Esophagus muscularis mucosa (tissue), 4 donors: ENCODE data around the gene PRPF38B. TPM values are rescaled to one million over a fixed set of nuclear protein-coding genes. Genes with fewer than 3 reads are reported as not detected.

Source experiments
- DNase-seq: peaks from one replicate; pipeline ENCODE4 v3.0.0-alpha.2; 2017; ENCODE audit errors: extremely low spot score
- H3K27ac ChIP-seq, 4 donors: fragments of 200-600 bp; sonication (generic); replicated peaks in 1 of 4; 1 replicate in 3 of 4; 2 replicates in 1 of 4; pipeline ENCODE4 v1.5.1; 2016 to 2019; ENCODE audit warnings: mild to moderate bottlenecking in 1 of 4
- H3K27me3 ChIP-seq, 4 donors: fragments of 200-600 bp; sonication (generic); one replicate each; pipeline versions ENCODE4 v1.5.1 to v1.6.0; 2016 to 2019
- H3K36me3 ChIP-seq, 4 donors: fragments of 200-600 bp; sonication (generic); one replicate each; pipeline ENCODE4 v1.5.1; 2016 to 2019
- H3K4me1 ChIP-seq, 4 donors: fragments of 200-600 bp; sonication (generic); one replicate each; pipeline ENCODE4 v1.5.1; 2016 to 2019
- H3K4me3 ChIP-seq, 4 donors: fragments of 200-600 bp; sonication (generic); 1 replicate in 2 of 4; 2 replicates in 2 of 4; pipeline ENCODE4 v1.5.1; 2016 to 2019; ENCODE audit warnings: mild to moderate bottlenecking in 4 of 4, moderate library complexity in 1 of 4
- H3K9me3 ChIP-seq, 4 donors: fragments of 200-600 bp; sonication (generic); 1 replicate in 3 of 4; 2 replicates in 1 of 4; pipeline ENCODE4 v1.5.1; 2016 to 2019
- EP300 ChIP-seq: sonication (generic); formaldehyde crosslinking; IDR thresholded peaks from one replicate; pipeline ENCODE4 v1.6.1; 2017; ENCODE audit warnings: antibody characterized with exemption
- POLR2A ChIP-seq: fragments of 450-650 bp; IDR thresholded peaks from one replicate; pipeline ENCODE4 v1.6.1; 2017; ENCODE audit warnings: antibody characterized with exemption, moderate library complexity, mild to moderate bottlenecking, low read depth
- POLR2AphosphoS5 ChIP-seq, 2 donors: sonication (generic); formaldehyde crosslinking; IDR thresholded peaks; one replicate each; pipeline ENCODE4 v1.6.1; 2017; ENCODE audit warnings: antibody characterized with exemption in 2 of 2
- WGBS: methylation state at CpG from one replicate; pipeline ENCODE4 v1.1.5; 2018; 5-methylcytosine and 5-hydroxymethylcytosine counted together
- intact Hi-C: fragments of 100-400 bp; cut with DNase I; formaldehyde crosslinking; loops from one replicate; pipeline ENCODE4 v1.15.1; 2023
- total RNA-seq, 4 donors: library from RNA; depleted of rRNA; stranded (reverse); fragments of >200 nt; gene quantifications; one replicate each; pipeline versions ENCODE4 v1.1.0 to v1.2.1, GENCODE V29; 2016
- TF ChIP-seq, protein P1 (sequence below), 3 experiments: fragments of 200-600 bp in 2 of 3; fragments of 450-650 bp in 1 of 3; sonication (generic) in 2 of 3; IDR thresholded peaks; one replicate each; pipeline ENCODE4 v1.5.1; 2017 to 2019; ENCODE audit warnings: antibody characterized with exemption in 3 of 3, mild to moderate bottlenecking in 2 of 3, moderate library complexity in 1 of 3

PRPF38B gene
- total RNA-seq, 4 donors from 2014 or later = 15.9 to 32.4 (median 16.9) TPM

DNA sequence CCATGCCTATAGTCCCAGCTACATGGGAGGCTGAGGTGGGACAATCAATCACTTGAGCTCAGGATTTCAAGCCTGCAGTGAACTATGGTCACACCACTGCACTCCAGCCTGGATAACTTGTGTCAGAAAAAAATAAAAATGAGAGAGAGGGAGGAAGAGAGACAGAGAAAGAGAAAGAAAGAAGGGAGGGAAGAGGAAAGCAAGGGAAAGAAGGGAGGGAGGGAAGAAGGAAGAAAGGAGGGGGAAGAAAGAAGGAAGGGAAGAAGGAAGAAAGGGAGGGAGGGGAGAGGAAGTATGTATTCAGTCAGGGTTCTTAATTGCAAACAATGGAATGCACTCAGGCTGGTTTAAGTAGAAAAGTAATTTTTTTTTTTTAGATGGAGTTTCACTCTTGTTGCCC lies 23.3 kb upstream of the PRPF38B start:
- Histone ChIP-seq H3K4me3 (no peak overlapping the region), H3K27me3 (no peaks in the 10 kb centered on the region), H3K4me1 (no peaks in the 10 kb centered on the region), H3K27ac (no peak overlapping the region), H3K36me3 (no peaks in the 10 kb centered on the region), H3K9me3 (no peaks in the 10 kb centered on the region)
- TF ChIP-seq, protein P1, sequence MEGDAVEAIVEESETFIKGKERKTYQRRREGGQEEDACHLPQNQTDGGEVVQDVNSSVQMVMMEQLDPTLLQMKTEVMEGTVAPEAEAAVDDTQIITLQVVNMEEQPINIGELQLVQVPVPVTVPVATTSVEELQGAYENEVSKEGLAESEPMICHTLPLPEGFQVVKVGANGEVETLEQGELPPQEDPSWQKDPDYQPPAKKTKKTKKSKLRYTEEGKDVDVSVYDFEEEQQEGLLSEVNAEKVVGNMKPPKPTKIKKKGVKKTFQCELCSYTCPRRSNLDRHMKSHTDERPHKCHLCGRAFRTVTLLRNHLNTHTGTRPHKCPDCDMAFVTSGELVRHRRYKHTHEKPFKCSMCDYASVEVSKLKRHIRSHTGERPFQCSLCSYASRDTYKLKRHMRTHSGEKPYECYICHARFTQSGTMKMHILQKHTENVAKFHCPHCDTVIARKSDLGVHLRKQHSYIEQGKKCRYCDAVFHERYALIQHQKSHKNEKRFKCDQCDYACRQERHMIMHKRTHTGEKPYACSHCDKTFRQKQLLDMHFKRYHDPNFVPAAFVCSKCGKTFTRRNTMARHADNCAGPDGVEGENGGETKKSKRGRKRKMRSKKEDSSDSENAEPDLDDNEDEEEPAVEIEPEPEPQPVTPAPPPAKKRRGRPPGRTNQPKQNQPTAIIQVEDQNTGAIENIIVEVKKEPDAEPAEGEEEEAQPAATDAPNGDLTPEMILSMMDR (IDR thresholded peaks at IDR 0.05) = no peak
- no peak for TF ChIP-seq POLR2A
- TF ChIP-seq POLR2AphosphoS5 (IDR thresholded peaks at IDR 0.05) = no peak
- no peak for TF ChIP-seq EP300
- intact Hi-C loops = no loop called here
- no peak for DNase-seq

- H3K36me3 ChIP-seq = no peaks in the 10 kb centered on the region
- 78% methylated on average over 7 of the region's 7 CpGs for WGBS
- H3K4me1 ChIP-seq = no peaks in the 10 kb centered on the region
- TF ChIP-seq POLR2AphosphoS5 (IDR thresholded peaks at IDR 0.05) (no peak), EP300 (no peak), POLR2A (no peak)
- TF ChIP-seq, protein P1 (IDR thresholded peaks at IDR 0.05) = no peak
- intact Hi-C loops = no loop called here
- H3K4me3 ChIP-seq = no peak overlapping the region
- no peaks in the 10 kb centered on the region for H3K27me3 ChIP-seq
- no peak overlapping the region for H3K27ac ChIP-seq
- H3K9me3 ChIP-seq = no peaks in the 10 kb centered on the region
- no peak for DNase-seq
Measured at GRCh38 chr1:108669679-108670078, 22.4 kb upstream of the PRPF38B start.

DNA sequence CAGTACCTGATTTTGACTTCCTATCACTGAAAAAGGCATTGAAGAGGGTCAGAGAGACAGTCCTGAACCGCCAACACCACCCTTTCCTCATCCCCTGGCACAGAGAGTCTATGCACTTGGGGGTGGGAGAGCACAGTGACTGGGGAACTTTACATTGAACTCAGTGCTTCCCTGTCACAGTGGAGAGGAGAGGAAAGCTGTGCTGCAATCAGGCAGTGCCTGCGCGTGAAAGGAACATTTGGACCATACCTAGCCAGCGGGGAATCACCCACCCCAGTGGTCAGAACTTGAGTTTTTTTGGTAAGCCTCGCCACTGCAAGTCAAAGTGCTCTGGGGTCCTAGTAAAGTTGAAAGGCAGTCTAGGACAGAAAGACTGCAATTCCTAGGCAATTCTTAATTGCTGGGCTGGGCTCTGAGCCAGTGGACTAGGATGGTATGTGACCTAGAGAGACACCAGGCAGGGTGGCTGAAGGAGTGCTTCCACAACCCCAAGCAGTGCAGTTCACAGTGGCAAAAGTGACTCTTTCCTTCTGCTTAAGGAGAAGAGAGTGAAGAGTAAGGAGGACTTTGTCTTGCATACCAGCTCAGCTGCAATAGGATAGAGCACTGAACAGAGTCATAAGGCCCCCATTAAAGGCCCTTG lies 21.9 kb upstream of the PRPF38B start:
- no peaks in the 10 kb centered on the region for H3K27me3 ChIP-seq
- no peak overlapping the region for H3K27ac ChIP-seq
- H3K36me3 ChIP-seq = no peaks in the 10 kb centered on the region
- intact Hi-C loops = no loop called here
- 88% methylated on average over 4 of the region's 5 CpGs for WGBS
- TF ChIP-seq, protein P1 (IDR thresholded peaks at IDR 0.05) = no peak
- TF ChIP-seq POLR2AphosphoS5 (IDR thresholded peaks at IDR 0.05) (no peak), POLR2A (no peak), EP300 (no peak)
- no peak overlapping the region for H3K4me3 ChIP-seq
- H3K9me3 ChIP-seq = no peaks in the 10 kb centered on the region
- DNase-seq = no peak
- no peaks in the 10 kb centered on the region for H3K4me1 ChIP-seq

GRCh38 chr1:108671143-108671542 lies 21.0 kb upstream of the PRPF38B start:
- Histone ChIP-seq H3K4me3 (no peak overlapping the region), H3K4me1 (no peaks in the 10 kb centered on the region), H3K9me3 (no peaks in the 10 kb centered on the region), H3K27me3 (no peaks in the 10 kb centered on the region), H3K27ac (no peak overlapping the region), H3K36me3 (no peaks in the 10 kb centered on the region)
- no peak for TF ChIP-seq POLR2A
- no peak for TF ChIP-seq POLR2AphosphoS5 (IDR thresholded peaks at IDR 0.05)
- TF ChIP-seq, protein P1 (IDR thresholded peaks at IDR 0.05) = no peak
- no peak for TF ChIP-seq EP300
- DNase-seq = no peak
- intact Hi-C loops = no loop called here
- WGBS = 93% methylated on average over 2 of the region's 2 CpGs

DNA sequence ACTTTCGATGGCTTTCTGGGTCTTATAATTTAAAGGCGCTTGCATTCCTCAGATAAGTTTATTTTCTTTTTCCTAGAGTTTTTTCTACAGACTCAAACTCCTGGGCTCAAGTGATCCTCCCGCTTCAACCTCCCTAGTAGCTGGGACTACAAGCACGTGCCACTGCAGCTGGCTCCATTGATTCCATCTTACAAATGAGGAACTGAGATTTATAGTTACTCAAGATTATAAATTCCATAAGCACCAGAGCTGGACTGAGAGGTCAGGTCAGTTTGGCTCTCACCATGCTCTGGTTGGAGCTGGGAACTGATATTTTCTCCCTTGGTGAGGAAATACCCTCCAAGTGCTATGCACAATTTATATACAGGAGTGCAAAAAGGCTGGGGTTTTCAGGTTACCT lies 13.4 kb upstream of the PRPF38B start:
- TF ChIP-seq POLR2AphosphoS5 (IDR thresholded peaks at IDR 0.05) (no peak), EP300 (no peak)
- TF ChIP-seq, protein P1 (IDR thresholded peaks at IDR 0.05) = no peak
- no peaks in the 10 kb centered on the region for H3K36me3 ChIP-seq
- intact Hi-C loops = no loop called here
- peaks cover 0 to 2% (median 0%) of the 10 kb centered on the region in 4 donors for H3K27me3 ChIP-seq
- H3K27ac ChIP-seq = no peak overlapping the region
- no peaks in the 10 kb centered on the region for H3K9me3 ChIP-seq
- no peaks in the 10 kb centered on the region for H3K4me1 ChIP-seq
- no peak for DNase-seq
- 80% methylated on average over 4 of the region's 4 CpGs for WGBS
- no peak overlapping the region for H3K4me3 ChIP-seq
